Activated CD8-positive, alpha-beta memory T cell treated with anti-CD3 and anti-CD28 coated beads for 1 hour (primary cell): ENCODE data around the gene ATP4B.
"Not testable (repeated sequence)": the region's sequence is repeated elsewhere in the genome, so short reads cannot be mapped to it uniquely, and the experiment has no call there.

ENCODE experiments used
- DNase-seq, 2 donors: peaks; one replicate each; pipeline ENCODE4 v3.0.0-alpha.2; 2020; ENCODE audit warnings: low read depth in 1 of 2; ENCODE audit errors: extremely low read depth in 1 of 2

The ATP4B gene

GRCh38 chr13:113627136-113627535 is 30.9 kb downstream of the ATP4B start:
- no peak for DNase-seq

GRCh38 chr13:113625965-113626721 is 31.9 kb downstream of the ATP4B start:
- DNase-seq = no peak

GRCh38 chr13:113624640-113625304 is 33.2 kb downstream of the ATP4B start:
- not testable (repeated sequence) for DNase-seq

- DNase-seq = no peak
Measured at GRCh38 chr13:113624235-113624587, 33.8 kb downstream of the ATP4B start.

GRCh38 chr13:113623491-113624234 is 34.3 kb downstream of the ATP4B start:
- no peak for DNase-seq

- DNase-seq = no peak
Measured at GRCh38 chr13:113622791-113623490, 35.1 kb downstream of the ATP4B start.

- not testable (repeated sequence) for DNase-seq
Measured at GRCh38 chr13:113621986-113622550, 35.9 kb downstream of the ATP4B start.

- not testable (repeated sequence) for DNase-seq
Measured at GRCh38 chr13:113621498-113621897, 36.5 kb downstream of the ATP4B start.

- DNase-seq = no peak
Measured at GRCh38 chr13:113621046-113621445, 37.0 kb downstream of the ATP4B start.

GRCh38 chr13:113620036-113620796 is 37.8 kb downstream of the ATP4B start:
- DNase-seq = no peak

GRCh38 chr13:113618455-113618854 is 39.5 kb downstream of the ATP4B start:
- no peak for DNase-seq

- DNase-seq = no peak
Measured at GRCh38 chr13:113617961-113618360, 40.0 kb downstream of the ATP4B start.

- DNase-seq = no peak
Measured at GRCh38 chr13:113616991-113617749, 40.8 kb downstream of the ATP4B start.

GRCh38 chr13:113616281-113616906 is 41.6 kb downstream of the ATP4B start:
- DNase-seq = no peak

GRCh38 chr13:113613789-113614379 is 44.1 kb downstream of the ATP4B start:
- no peak for DNase-seq

- DNase-seq = no peak
Measured at GRCh38 chr13:113612607-113613006, 45.4 kb downstream of the ATP4B start.

GRCh38 chr13:113611996-113612395 is 46.0 kb downstream of the ATP4B start:
- DNase-seq = no peak

GRCh38 chr13:113610266-113610665 is 47.7 kb downstream of the ATP4B start:
- DNase-seq = no peak

- no peak for DNase-seq
Measured at GRCh38 chr13:113609616-113610015, 48.4 kb downstream of the ATP4B start.
